ENCODE data around the gene ACP2. TPM values are rescaled to one million over a fixed set of nuclear protein-coding genes. Genes with fewer than 3 reads are reported as not detected.

Gene ACP2
- total and polyA plus RNA-seq, 9 of the 15 experiments (the other 6 are each of a cell fraction or from before 2014, with no cell fraction given) = 1.9 to 20.0 (median 11.6) TPM

- TF ChIP-seq ETS1 (conservative IDR thresholded peaks at IDR 0.05; ENCODE audit: control insufficient read depth, low read depth, low read length) (peak; percentile 37; the same call in 1 of the 2 replicates), DDX20 (tag; IDR thresholded peaks at IDR 0.05; ENCODE audit: low read depth) (0 out of 2 replicates have a peak, but pooled peaks have one; percentile 24), C11orf30 (IDR thresholded peaks at IDR 0.05; ENCODE audit: low read depth) (no peak), TEAD1 (CRISPR knock-in tag; IDR thresholded peaks at IDR 0.05) (0 out of 4 replicates have a peak, but pooled peaks of 1 of the 2 experiments have one; percentile 13), KDM4B (IDR thresholded peaks at IDR 0.05; ENCODE audit: borderline replicate concordance in 2 of 2, low read depth in 1 of 2) (0 out of 4 replicates have a peak, but pooled peaks of 1 of the 2 experiments have one; percentile 28), GATA2 (CRISPR knock-in tag; IDR thresholded peaks at IDR 0.05) (no peak), SETDB1 (IDR thresholded peaks at IDR 0.05; ENCODE audit: low read length) (no peak), ZNF644 (tag; IDR thresholded peaks at IDR 0.05; ENCODE audit: low read depth) (no peak), ID3 (CRISPR knock-in tag; IDR thresholded peaks at IDR 0.05) (no peak), ID3 (tag; IDR thresholded peaks at IDR 0.05) (peak; percentile 67; the same call in 1 of the 2 replicates), BCLAF1 (IDR thresholded peaks at IDR 0.05; ENCODE audit: borderline replicate concordance in 1 of 2, control insufficient read depth in 1 of 2, low read depth in 2 of 2, low read length in 1 of 2) (no peak), MCM3 (IDR thresholded peaks at IDR 0.05) (no peak), OTX1 (CRISPR knock-in tag; IDR thresholded peaks at IDR 0.05) (no peak), ZNF668 (CRISPR knock-in tag; IDR thresholded peaks at IDR 0.05) (0 out of 2 replicates have a peak, but pooled peaks have one; percentile 8), NCOA2 (IDR thresholded peaks at IDR 0.05; ENCODE audit: partially characterized antibody in 2 of 2) (no peak), POLR2H (tag; IDR thresholded peaks at IDR 0.05; ENCODE audit: low read depth) (0 out of 2 replicates have a peak, but pooled peaks have one; percentile 9), HOMEZ (CRISPR knock-in tag; IDR thresholded peaks at IDR 0.05) (no peak), PREB (CRISPR knock-in tag; IDR thresholded peaks at IDR 0.05) (peak; percentile 41; the same call in 1 of the 2 replicates), ZNF717 (CRISPR knock-in tag; IDR thresholded peaks at IDR 0.05) (no peak), ZNF316 (IDR thresholded peaks at IDR 0.05) (no peak)
Measured at GRCh38 chr11:47268448-47269001, 19.9 kb upstream of the ACP2 start (continued).

Data from K562 (cell line).